HG03460 (cell line): ENCODE data around the gene ATXN10.

Experiments used
- ATAC-seq: cut with Tn5 transposase; IDR thresholded peaks from one replicate; pipeline ENCODE4 v1.9.1; 2021; ENCODE audit not compliant: unreplicated experiment

ATXN10 gene

DNA sequence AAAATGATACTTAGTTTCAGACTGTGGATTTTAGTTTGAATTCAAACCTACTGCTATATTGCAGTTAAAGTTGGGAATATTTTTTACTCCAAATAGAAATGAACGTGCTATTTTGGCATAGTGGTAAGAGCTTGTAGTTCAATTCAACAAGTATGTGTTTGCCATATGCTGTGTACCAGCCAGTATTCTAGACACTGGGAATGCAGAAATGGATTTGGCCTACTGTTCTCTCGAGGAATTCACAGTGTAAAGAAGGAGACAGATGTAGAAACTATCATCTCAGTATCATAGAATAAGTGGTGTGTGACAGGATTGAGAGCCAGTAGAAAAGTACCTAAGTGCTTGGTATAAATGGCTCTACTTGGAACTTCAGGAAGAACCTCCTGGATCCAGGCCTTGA lies 80.4 kb downstream of the ATXN10 start:
- ATAC-seq, result no peak

DNA sequence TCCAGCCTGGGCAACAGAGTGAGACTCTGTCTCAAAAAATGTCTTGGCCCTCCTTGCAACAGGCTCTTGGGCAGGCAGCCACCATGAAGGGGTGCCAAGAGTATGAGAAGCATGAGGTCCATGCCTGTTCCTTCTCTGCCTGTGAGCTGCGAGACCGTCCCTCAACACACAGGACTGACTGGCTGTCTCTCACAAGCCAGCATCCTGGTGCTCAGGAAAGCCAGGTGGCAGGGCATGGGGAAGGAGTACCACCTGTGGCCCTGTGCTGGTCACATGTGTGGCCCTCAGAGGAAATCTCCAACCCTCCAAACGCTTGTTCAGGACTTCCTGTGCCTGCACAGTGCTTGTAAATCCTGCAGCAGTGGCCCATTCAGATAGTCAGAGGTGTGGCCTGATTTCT lies 83.2 kb downstream of the ATXN10 start:
- no peak for ATAC-seq

DNA sequence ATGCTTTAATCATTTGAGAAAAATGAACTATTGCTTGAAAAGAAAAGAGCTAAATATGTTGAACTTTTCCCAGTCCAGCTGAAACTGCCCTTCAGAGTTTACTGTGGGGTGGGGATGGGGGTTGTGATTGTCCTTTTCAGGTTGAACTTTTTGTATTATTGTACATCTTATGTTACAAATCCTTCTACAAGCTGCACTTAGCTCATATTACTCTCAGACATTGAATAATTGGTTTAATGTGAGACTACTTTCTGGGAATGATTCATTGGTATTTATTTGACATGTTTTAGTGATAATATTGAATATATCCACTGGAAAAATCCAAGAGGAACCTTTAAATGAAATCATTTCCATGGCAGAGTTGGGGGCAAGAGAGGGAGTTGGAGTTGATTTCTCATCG lies 84.9 kb downstream of the ATXN10 start:
- no peak for ATAC-seq

DNA sequence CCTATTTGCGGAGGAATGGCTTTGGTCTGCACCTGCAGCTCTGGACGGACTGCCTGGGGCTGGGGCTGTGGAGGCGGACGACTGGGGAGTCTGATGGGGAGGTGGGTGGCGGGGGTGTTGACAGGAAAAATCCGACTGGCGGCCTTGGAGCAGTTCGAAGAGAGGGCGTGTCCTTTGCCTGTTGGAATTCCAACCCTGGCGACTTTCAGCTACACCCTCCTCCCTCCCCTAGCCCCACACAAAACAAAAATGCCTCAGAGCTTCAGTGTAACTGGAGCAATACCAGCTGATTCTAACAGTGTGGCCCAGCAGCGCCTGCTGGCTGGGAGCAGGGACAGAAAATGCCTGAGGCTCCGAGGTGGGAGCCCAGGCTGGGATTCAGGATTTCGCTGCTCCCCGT lies 85.4 kb downstream of the ATXN10 start:
- ATAC-seq, result no peak

DNA sequence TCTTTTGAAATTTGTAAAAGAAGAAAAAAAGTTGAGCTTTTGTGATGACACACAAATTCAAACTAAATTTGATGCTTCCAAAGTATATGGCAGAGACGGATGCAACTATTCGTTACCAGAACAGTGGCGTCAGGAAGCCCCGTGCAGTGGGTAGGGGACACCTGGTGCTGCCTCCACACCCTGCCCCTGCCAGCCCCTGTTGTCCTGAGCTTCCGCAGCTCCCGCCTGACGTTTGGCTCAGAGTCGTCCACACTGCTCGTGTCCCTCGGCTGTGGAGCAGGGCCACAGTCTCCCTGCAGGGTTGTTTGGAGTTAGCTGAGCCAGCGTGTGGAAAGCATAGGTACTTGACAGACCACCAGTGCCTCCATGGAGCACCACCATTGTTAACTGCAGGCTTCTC lies 86.3 kb downstream of the ATXN10 start:
- ATAC-seq, result no peak

- ATAC-seq, result no peak
Observed at GRCh38 chr22:45758603-45759002, 87.0 kb downstream of the ATXN10 start.

GRCh38 chr22:45760682-45761081 lies 89.0 kb downstream of the ATXN10 start:
- no peak for ATAC-seq

GRCh38 chr22:45762545-45763235 lies 91.1 kb downstream of the ATXN10 start:
- ATAC-seq, result no peak

DNA sequence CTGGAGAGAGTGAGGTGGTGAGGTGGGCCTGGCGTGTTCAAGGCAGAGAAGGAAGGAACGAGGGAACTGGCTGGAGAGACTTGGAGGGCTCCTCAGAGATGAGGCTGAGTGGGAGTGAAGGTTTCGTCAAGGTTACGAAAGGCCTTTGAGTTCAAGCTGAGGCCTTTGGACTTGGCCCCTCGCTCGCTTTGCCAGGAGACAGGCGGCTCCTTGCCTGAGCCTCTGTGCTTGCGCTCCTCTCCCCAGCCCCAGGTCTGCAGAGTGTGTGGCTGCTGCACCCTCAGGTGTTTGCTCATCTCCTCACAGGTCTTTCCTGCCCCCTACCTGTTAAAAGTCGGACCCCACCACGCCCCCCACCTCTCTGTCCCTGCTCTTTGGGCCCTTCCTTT lies 91.6 kb downstream of the ATXN10 start:
- ATAC-seq, result no peak

GRCh38 chr22:45768490-45768889 lies 96.9 kb downstream of the ATXN10 start:
- no peak for ATAC-seq

DNA sequence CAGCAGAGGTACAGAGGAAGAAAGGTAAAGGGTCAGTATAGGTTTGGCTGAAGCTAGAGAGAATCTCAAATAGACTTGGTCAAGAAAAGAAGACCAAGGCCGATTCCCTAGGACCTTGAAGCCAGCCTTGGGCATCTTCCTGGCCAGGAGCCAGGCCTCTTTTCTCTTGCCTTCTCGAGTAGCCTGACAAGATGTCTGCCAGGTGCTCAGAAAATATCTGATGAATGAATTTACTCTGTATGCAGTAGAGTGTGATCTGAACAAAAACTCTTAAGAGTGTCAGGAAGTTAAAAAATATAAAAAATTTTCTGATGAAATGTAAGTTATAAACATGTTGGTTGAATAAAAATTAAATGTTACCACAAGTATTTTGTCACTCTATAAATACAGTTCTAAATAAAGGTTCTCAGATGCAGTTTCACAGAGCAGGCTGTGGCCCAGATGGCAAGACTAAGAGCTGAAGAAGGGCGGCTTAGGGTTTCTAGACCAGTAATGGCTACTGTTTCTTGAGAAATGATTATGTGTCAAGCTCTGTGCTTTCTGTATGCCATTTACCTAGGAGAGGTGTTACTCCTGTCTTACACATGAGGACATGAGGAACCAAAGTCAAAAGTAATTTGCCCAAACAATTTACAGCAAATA lies 98.1 kb downstream of the ATXN10 start:
- ATAC-seq, result no peak

GRCh38 chr22:45770506-45770905 lies 98.9 kb downstream of the ATXN10 start:
- no peak for ATAC-seq

DNA sequence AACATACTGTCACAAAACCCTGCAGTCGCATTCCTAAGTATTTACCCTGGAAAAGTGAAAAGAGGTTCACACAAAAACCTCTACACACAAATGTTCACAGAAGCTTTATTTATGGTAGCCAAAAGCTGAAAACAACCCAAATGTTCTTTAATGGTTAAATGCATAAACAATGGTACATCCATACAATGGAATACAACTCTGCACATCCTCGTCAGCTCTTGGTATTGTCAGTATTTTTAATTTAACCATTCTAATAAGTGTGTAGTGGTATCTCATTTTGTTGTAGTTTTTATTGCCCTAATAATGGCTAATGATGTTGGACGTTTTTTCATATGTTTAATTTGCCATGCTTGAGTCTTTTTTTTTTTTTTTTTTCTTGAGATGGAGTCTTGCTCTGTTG lies 99.4 kb downstream of the ATXN10 start:
- no peak for ATAC-seq

DNA sequence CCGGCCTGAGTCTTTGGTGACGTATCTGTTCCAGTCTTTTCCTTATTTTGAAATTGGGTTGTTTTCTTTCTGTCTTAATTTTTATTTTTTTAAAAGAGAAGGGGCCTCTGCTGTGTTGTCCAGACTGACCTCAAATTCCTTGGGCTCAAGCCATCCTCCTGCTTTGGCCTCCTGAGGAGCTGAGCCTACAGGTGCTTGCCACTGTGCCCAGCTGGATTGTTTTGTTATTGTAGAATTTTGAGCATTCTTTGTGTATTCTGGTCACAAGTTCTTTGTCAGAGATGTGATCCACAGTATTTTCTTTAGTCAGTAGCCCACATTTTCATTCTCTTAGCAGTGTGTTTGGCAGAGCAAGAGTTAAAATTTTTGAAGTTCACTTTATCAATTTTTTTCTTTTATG lies 100.1 kb downstream of the ATXN10 start:
- no peak for ATAC-seq

DNA sequence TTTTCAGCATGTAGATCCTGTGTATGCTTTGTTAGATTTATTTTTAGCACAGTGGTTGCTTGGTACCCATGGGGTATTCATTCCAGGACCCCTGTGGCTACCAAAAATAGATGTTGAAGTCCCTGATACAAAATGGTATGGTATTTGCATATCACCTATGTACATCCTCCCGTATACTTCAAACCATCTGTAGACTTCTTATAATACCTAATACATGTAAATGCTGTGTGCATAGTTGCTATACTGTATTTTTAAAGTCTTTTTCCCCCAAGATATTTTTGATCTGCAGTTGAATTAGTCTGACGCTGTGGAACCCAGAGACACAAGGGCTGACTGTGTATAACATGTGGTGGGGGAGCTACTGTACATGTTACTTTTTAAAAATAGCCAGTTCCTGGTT lies 101.1 kb downstream of the ATXN10 start:
- ATAC-seq, result no peak

GRCh38 chr22:45774001-45774670 lies 102.5 kb downstream of the ATXN10 start:
- no peak for ATAC-seq

- ATAC-seq, result no peak
Observed at GRCh38 chr22:45775062-45775461, 103.4 kb downstream of the ATXN10 start.

GRCh38 chr22:45775569-45776312 lies 104.1 kb downstream of the ATXN10 start:
- ATAC-seq, result peak; percentile 65

GRCh38 chr22:45776313-45776585 lies 104.6 kb downstream of the ATXN10 start:
- no peak for ATAC-seq

- no peak for ATAC-seq
Observed at GRCh38 chr22:45777046-45777851, 105.6 kb downstream of the ATXN10 start.

- no peak for ATAC-seq
Observed at GRCh38 chr22:45777852-45778375, 106.3 kb downstream of the ATXN10 start.
